22Rv1 (cell line): ENCODE data around the gene SKIDA1.

Source experiments
- ZFX ChIP-seq: fragments of 450-650 bp; IDR thresholded peaks from 2 replicates; pipeline ENCODE4 v1.6.1; 2017; ENCODE audit warnings: antibody characterized with exemption, borderline replicate concordance
- TF ChIP-seq, protein P1 (sequence below): fragments of 450-650 bp; IDR thresholded peaks from 2 replicates; pipeline ENCODE4 v1.5.1; 2017; ENCODE audit warnings: mild to moderate bottlenecking

GRCh38 chr10:21498986-21499385, 26.5 kb downstream of the SKIDA1 start:
- TF ChIP-seq, protein P1, sequence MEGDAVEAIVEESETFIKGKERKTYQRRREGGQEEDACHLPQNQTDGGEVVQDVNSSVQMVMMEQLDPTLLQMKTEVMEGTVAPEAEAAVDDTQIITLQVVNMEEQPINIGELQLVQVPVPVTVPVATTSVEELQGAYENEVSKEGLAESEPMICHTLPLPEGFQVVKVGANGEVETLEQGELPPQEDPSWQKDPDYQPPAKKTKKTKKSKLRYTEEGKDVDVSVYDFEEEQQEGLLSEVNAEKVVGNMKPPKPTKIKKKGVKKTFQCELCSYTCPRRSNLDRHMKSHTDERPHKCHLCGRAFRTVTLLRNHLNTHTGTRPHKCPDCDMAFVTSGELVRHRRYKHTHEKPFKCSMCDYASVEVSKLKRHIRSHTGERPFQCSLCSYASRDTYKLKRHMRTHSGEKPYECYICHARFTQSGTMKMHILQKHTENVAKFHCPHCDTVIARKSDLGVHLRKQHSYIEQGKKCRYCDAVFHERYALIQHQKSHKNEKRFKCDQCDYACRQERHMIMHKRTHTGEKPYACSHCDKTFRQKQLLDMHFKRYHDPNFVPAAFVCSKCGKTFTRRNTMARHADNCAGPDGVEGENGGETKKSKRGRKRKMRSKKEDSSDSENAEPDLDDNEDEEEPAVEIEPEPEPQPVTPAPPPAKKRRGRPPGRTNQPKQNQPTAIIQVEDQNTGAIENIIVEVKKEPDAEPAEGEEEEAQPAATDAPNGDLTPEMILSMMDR = no peak
- no peak for TF ChIP-seq ZFX
